Activated naive CD4-positive, alpha-beta T cell (primary cell): ENCODE measurements around the gene PFN1.
A peak's percentile ranks its signal among the peaks of the same experiment; 100 is the strongest.

ENCODE experiments used
- DNase-seq, 4 experiments: peaks; one replicate each; lab custom pipeline; 2025; lab: John Stamatoyannopoulos, UW

The PFN1 gene

GRCh38 chr17:4948166-4948930, at the start of gene PFN1:
PFN1 (minus strand) TSS chr17:4948530; CDS start chr17:4948394, 136 bp downstream.
- peak; percentile 58 to 89 (median 84) for DNase-seq

- peak; percentile 68 to 88 (median 79) for DNase-seq
Measured at GRCh38 chr17:4997302-4998026, 49.1 kb upstream of the PFN1 start, which contains the start of the genes INCA1 and KIF1C. INCA1 (minus strand) TSS chr17:4997522; CDS start chr17:4994437, 3,085 bp downstream. KIF1C (plus strand) TSS chr17:4997950; CDS start chr17:5000247, 2,297 bp downstream.

- no peak for DNase-seq
Measured at GRCh38 chr17:4994081-4994595, 45.8 kb upstream of the PFN1 start.

GRCh38 chr17:4987767-4988567, 39.6 kb upstream of the PFN1 start:
- DNase-seq: no peak

- peak; percentile 49 to 82 (median 70) for DNase-seq
Measured at GRCh38 chr17:4986951-4987766, 38.8 kb upstream of the PFN1 start, which contains the start of gene CAMTA2. CAMTA2 (minus strand) TSS chr17:4987675; CDS start chr17:4986222, 1,453 bp downstream.

GRCh38 chr17:4986403-4986802, 38.1 kb upstream of the PFN1 start:
- DNase-seq: no peak

- no peak for DNase-seq
Measured at GRCh38 chr17:4982305-4982704, 34.0 kb upstream of the PFN1 start.

GRCh38 chr17:4980644-4981216, 32.4 kb upstream of the PFN1 start:
- DNase-seq: no peak

- no peak for DNase-seq
Measured at GRCh38 chr17:4978726-4979125, 30.4 kb upstream of the PFN1 start.

- no peak for DNase-seq
Measured at GRCh38 chr17:4974115-4974670, 25.9 kb upstream of the PFN1 start.

- DNase-seq: no peak
Measured at GRCh38 chr17:4973256-4974114, 25.2 kb upstream of the PFN1 start.

GRCh38 chr17:4972752-4973151, 24.4 kb upstream of the PFN1 start:
- DNase-seq: no peak

GRCh38 chr17:4972322-4972721, 24.0 kb upstream of the PFN1 start:
- no peak for DNase-seq

- no peak for DNase-seq
Measured at GRCh38 chr17:4971826-4972225, 23.5 kb upstream of the PFN1 start.

- DNase-seq: no peak
Measured at GRCh38 chr17:4970273-4970672, 21.9 kb upstream of the PFN1 start.

- DNase-seq: no peak
Measured at GRCh38 chr17:4969551-4970173, 21.3 kb upstream of the PFN1 start.

- no peak for DNase-seq
Measured at GRCh38 chr17:4969047-4969550, 20.8 kb upstream of the PFN1 start.

GRCh38 chr17:4968486-4969046, 20.2 kb upstream of the PFN1 start:
- DNase-seq: no peak
